Body of pancreas (tissue), 4 donors: ENCODE results near the gene GOPC.

Experiments used
- CTCF ChIP-seq, 7 experiments: fragments of 450-650 bp in 4 of 7; fragments of 200-600 bp in 3 of 7; sonication (generic) in 3 of 7; IDR thresholded peaks; one replicate each; pipeline ENCODE4 v1.5.1; 2016 to 2019; ENCODE audit warnings: antibody characterized with exemption in 7 of 7
- POLR2A ChIP-seq, 3 donors: fragments of 450-650 bp; IDR thresholded peaks; one replicate each; pipeline ENCODE4 v1.6.1; 2016; ENCODE audit warnings: antibody characterized with exemption in 3 of 3, mild to moderate bottlenecking in 2 of 3

- TF ChIP-seq CTCF (IDR thresholded peaks at IDR 0.05): no peak
- TF ChIP-seq POLR2A (IDR thresholded peaks at IDR 0.05): no peak
Observed at GRCh38 chr6:117513778-117514365, 88.4 kb downstream of the GOPC start.
